SK-N-MC (cell line): Measurements from ENCODE around the gene GABBR2.

Experiments
- EZH2 ChIP-seq: fragments of 200-600 bp; sonication (generic); IDR thresholded peaks from one replicate; pipeline ENCODE4 v1.6.1; 2017; ENCODE audit warnings: antibody characterized with exemption
- POLR2AphosphoS5 ChIP-seq: IDR thresholded peaks from 2 replicates; pipeline ENCODE4 v1.6.1; 2012; ENCODE audit warnings: mild to moderate bottlenecking, low read depth, low read length, borderline replicate concordance

DNA sequence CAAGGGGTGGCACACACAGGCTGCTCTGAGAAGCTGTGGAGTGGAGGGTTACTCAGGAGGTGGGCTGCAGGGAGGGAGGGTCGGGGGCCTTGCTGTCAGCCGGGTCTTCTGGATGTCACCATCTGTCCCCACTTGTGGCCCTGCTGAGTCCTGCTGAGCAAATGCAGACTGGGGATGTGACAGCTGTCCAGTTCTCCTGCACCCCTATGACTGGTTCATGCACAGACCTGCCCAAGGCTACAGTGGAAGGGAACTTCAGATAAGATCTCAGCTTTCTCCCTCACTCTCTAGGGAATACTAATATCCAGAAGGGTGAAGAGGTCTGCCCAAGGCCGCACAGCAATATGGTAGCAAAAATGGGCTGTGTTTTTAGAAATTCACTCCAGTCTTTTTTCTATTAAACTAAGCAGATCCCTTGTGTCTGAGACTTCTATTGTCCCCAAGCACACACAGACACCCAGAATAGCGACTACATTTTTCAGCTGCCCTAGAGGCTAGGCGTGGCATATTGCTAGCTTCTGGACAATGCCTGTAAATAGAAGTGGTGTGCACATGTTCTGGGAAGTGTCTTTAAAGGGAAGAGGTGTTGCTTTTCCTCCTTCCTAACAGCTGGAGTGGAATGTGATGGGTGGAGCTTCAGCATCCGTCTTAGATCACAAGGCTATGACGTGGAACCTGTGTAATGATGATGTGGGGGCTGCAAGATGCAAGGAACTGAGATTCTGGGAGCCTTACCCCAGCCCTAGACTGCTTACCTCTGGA is 402.2 kb downstream of the GABBR2 start:
- no peak for TF ChIP-seq POLR2AphosphoS5
- no peak for TF ChIP-seq EZH2
